ENCODE results near the gene ZNF700.
"Not testable (repeated sequence)": the region's sequence is repeated elsewhere in the genome, so short reads cannot be mapped to it uniquely, and the experiment has no call there.

The ZNF700 gene

DNA sequence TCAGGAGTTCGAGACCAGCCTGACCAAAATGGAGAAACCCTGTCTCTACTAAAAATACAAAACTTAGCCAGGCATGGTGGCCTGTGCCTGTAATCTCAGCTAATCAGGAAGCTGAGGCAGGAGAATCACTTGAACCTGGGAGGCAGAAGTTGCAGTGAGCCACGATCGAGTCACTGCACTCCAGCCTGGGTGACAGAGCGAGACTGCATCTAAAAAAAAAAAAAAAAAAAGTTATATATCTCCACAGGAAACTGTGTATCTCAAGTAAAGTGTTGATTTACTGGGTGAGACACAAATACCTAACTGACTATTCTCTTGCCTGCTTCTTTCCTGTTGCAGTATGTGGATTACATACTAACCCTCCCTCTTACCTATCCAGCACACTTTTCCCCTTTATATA lies 67.0 kb downstream of the ZNF700 start:
- DNase-seq, result not testable (repeated sequence)

DNA sequence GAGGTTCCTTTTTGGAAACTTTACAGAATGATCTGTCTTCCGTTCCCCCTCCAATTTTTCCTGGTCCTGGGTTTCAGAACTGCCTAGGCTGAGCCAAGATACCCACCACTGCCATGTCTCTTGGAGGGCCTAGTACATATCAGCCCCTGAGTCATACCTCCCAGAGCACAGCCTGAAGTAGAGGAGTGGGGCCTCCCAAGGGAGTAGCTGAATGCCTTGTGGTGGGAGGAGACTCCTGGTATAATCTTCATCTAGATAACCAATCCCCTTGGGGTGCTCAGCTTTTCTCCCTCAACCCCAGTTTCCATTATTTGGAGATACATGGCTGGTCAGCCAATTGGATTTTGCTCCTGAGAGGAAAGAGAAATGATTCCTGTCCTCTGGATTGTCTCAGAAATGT lies 70.3 kb downstream of the ZNF700 start:
- DNase-seq, result no peak
